Activated CD4-positive, alpha-beta T cell treated with anti-CD3 and anti-CD28 coated beads, Interleukin-2, amount 50 U/mL, for 48 hours (primary cell): ENCODE results near the gene COL5A1.

Experiments used
- DNase-seq, 2 experiments: peaks; one replicate each; pipeline ENCODE4 v3.0.0-alpha.2; 2020

COL5A1 gene

DNA sequence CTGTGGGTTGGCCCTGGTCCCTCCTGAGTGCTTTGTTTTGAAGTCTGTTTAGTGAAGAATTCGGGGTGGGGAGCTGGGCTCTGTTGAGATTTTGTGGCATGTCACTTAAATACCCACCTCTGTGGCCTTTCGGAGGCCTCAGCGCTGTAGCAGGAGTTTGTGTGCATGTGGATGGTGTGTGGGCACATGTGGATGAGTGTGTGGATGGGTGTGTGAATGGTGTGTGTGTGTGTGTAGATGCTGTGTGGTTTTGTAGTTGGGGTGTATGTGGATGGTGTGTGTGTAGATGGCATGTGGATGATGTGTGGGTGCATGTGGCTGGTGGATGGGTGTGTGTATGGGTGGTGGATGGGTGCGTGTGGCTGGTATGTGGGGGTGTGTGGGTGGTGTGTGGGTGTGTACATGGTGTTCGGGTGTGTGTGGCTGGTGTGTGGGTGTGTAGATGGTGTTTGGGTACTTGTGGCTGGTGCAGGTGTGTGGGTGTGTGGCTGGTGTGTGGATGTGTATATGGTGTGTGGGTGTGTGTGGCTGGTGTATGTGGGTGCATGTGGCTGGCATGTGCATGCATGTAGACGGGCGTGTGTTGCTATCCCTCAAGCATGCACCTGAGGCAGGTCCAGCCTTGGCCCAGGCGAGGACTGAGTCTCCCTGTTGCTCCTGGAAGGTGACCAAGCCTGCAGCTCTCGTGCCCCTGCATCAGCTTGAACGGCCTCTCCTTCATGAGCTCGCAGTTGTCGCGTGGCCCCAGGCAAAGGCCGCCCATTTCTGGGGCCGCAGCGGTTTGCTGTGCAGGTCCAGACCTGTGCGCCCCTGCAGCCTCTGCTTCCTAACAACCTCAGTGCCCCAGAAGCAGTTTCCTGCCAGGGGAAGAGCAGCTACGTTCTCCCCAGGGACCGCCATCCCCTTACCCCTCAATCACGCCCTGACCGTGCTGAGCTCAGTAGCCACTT lies 185.0 kb downstream of the COL5A1 start:
- DNase-seq: no peak

- no peak for DNase-seq
These were observed 186.0 kb downstream of the COL5A1 start for GRCh38 chr9:134827559-134827958.

- DNase-seq: no peak
These were observed 186.4 kb downstream of the COL5A1 start for GRCh38 chr9:134827993-134828392.

GRCh38 chr9:134828892-134829291 lies 187.3 kb downstream of the COL5A1 start:
- no peak for DNase-seq

- DNase-seq: no peak
These were observed 187.8 kb downstream of the COL5A1 start for GRCh38 chr9:134829356-134829937.

GRCh38 chr9:134830126-134830525 lies 188.5 kb downstream of the COL5A1 start:
- no peak for DNase-seq

GRCh38 chr9:134830926-134831720 lies 189.5 kb downstream of the COL5A1 start:
- no peak for DNase-seq

- DNase-seq: no peak
These were observed 190.9 kb downstream of the COL5A1 start for GRCh38 chr9:134832471-134832870.

DNA sequence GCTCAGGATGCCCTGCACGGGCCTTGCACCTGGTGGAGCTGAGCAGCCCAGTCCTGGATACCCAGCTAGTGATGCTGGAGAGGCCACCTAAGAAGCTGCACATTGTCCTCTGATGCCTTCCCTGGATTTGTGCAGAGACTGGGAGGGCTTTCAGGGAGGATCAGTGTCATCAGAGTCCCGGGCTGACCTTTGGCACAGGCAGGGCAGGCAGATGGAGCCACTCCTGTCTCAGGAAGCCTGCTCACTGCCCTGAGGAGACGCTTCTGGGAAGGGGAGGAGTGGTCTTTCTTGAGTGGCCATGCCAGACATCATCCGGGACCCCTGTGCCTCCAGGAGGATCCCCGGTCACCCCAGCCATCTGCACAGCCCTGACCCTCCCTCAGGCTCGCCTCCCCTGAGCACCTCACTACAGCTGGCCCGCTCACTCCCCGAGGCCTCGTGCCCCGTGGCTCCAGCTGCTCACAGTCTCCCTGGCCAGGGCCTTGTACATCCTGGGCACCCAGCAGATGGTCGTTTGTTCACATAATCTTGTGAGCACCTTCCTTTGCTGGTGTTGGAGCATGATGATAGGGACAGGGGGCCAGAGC lies 191.8 kb downstream of the COL5A1 start:
- no peak for DNase-seq

DNA sequence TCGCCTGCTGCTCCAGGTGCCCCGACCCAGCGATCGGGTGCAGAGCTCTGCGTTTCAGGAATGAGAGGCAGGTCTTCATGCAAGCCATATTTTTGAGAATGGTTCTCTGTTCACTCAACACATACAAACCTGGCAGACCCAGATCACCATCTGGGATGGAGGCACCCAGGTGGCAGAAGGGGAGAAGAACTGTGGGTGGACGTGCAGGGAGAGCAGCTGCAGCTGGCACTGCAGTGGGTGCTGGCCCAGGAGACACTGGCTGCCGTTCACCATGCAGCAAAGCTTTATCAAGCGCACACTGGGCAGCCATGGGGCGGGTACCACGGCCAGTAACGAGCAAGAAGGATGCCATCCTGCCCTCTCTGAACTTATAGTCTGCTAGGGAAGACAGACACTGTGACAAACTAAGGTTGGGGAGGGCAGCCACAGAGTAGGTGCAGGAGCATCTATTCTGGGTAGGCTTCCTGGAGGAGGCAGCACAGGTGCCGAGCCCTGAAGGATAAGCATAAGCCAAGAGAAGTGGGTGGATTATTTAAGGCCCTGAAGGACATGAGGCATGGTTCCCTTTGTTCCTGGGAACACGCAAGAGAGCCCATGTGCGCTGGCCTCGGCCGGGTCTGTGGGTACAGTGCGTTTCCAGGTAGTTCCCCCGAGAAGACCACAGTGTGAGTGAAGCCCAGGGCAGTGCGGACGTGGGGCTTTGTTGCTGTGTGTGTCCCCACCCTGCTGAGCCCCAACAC lies 192.8 kb downstream of the COL5A1 start:
- no peak for DNase-seq

DNA sequence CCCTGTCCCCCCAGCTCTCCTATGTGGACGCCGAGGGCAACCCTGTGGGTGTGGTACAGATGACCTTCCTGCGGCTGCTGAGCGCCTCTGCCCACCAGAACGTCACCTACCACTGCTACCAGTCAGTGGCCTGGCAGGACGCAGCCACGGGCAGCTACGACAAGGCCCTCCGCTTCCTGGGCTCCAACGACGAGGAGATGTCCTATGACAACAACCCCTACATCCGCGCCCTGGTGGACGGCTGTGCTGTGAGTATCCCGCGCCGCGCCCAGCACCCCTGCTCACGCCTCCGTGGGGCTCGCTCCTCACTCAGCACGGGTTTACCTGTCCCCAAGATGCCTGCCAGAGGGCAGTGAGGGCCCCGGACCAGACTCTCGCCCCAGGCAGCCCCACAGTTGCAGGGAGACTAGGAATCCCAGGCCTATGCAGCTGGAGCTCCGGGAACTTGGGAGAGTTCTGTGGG lies 193.4 kb downstream of the COL5A1 start:
- DNase-seq: no peak

DNA sequence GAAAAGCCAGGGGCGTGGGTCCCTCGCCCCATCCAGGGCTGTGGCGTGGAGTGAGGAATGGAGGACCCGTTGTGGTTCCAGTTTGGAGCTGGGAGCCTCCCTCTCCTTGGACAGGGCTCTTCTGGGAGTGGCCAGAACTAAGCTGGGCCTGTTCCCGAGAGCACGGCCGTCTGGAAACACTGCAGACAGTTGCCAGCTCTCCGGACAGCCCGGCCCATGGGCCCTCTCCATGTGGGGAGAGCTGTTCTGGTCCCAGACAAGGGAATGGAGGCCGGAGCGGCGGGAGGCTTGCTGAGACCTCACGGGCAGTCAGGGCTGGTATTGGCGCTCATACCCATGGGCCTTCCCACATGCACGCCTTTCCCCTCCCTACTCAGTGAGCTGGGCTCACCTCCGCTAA lies 193.8 kb downstream of the COL5A1 start:
- DNase-seq: no peak

GRCh38 chr9:134835987-134836386 lies 194.4 kb downstream of the COL5A1 start:
- no peak for DNase-seq

DNA sequence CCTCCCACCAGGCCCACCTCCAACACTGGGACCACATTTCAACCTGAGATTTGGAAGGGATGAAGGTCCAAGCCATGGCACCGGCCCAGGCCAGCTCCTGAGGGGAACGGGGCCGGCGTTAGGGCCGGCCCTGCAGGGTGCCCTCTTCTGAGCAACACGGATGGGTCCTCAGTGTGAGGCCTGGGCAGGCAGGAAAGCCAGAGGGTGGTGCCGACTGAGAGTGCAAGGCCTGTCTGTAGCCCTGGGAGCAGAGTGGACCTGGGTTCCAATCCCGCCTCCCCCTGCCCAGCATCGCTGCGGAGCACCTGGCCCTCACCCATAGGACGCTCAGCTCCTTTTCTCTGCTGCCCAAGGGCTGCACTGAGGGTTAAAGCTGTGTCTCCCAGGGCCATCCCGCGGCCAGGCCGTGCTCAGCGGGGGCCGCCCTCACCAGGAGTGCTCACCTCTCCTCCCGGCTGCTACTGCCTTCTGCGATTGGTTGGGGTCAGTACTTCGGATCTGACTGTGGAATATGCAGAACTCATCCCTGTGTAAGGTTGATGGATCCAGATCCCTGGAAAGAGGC lies 194.9 kb downstream of the COL5A1 start:
- no peak for DNase-seq

DNA sequence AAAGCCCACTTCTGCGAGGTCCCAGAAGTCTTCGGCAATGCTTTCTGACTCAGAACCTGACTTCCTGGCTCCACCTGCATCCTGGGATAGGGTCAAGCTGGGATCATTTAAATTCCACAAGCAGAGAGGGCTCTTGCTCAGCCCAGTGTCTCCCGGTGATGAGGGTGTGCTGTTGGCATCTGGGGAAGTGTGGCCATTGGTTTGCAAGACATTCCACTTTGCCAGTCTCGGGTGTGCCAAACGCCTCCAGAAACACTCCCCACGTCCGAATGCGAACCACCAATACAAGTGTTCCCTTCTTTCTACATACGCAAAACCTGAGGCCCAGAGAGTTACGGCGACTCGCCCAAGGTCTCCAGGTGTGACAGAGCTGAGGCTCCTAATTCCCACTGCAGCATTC lies 195.9 kb downstream of the COL5A1 start:
- no peak for DNase-seq

GRCh38 chr9:134838651-134839454 lies 197.2 kb downstream of the COL5A1 start:
- no peak for DNase-seq

GRCh38 chr9:134839455-134840125 lies 198.0 kb downstream of the COL5A1 start:
- no peak for DNase-seq

- no peak for DNase-seq
These were observed 198.9 kb downstream of the COL5A1 start for GRCh38 chr9:134840511-134840910.

GRCh38 chr9:134841180-134841904 lies 199.7 kb downstream of the COL5A1 start:
- DNase-seq: no peak

DNA sequence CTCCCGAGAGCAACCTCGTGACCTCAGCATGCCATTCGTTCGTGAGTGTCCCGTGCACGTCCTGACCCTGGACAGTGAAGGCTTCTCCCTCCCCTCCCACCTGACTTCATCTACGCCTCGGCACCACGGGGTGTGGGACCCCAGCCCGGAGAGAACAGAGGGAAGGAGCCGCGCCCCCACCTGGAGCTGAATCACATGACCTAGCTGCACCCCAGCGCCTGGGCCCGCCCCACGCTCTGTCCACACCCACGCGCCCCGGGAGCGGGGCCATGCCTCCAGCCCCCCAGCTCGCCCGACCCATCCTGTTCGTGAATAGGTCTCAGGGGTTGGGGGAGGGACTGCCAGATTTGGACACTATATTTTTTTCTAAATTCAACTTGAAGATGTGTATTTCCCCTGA lies 200.7 kb downstream of the COL5A1 start:
- no peak for DNase-seq
